Raji (cell line): ENCODE results near the gene LYRM4.

Experiments
- POLR2A ChIP-seq: IDR thresholded peaks from 2 replicates; pipeline ENCODE4 v1.6.1; 2011; ENCODE audit warnings: low read depth, low read length, control low read depth; ENCODE audit not compliant: insufficient read depth

Gene LYRM4

GRCh38 chr6:5260661-5261544, at the start of gene LYRM4, which contains the start of gene FARS2:
Gene LYRM4, minus strand, starts transcription at chr6:5260950. Its CDS starts 217 bp downstream, at chr6:5260733.
Gene FARS2, plus strand, starts transcription at chr6:5261513.
- peak; percentile 68 for TF ChIP-seq POLR2A

DNA sequence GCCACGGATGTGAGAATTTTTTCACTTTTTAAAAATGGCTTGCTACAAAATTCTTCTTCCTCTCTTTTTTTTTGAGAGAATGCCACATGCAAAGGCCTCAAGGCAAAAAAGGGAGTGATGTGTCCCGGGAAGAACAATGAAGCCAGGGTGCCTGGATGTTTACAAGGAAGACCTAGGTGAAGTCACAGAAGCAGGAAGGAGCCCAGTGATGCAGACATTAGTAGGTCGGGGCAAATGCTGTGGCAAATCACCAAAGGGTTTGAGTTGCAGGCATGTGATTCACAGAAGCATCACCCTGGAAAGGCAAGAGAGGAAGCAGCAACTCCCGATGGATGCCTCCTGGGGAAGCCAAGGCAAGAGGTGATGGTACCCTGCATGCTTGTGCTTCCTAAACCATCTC, 47.3 kb upstream of the LYRM4 start:
- TF ChIP-seq POLR2A = no peak

DNA sequence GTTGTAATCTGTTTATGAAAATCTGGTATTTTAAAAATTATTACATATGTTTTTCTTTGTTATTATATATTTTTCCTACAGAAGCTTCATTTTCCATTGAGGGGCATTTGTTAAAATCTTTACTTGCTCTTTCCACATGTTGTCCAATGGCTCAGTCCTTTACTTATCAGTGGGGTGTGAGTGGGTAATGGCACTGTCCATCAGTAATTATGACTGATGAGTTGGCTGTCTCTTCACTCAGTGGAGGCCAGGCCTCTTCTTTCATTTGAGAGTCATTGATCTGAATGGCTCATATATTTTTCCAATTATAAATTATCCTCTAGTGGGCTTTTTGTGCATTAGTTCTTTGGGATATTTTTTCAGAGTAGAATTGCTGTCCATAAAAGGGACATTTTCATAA, 46.3 kb upstream of the LYRM4 start:
- TF ChIP-seq POLR2A = no peak

GRCh38 chr6:5305968-5306626, 45.3 kb upstream of the LYRM4 start:
- no peak for TF ChIP-seq POLR2A

GRCh38 chr6:5303682-5304081, 42.9 kb upstream of the LYRM4 start:
- no peak for TF ChIP-seq POLR2A

DNA sequence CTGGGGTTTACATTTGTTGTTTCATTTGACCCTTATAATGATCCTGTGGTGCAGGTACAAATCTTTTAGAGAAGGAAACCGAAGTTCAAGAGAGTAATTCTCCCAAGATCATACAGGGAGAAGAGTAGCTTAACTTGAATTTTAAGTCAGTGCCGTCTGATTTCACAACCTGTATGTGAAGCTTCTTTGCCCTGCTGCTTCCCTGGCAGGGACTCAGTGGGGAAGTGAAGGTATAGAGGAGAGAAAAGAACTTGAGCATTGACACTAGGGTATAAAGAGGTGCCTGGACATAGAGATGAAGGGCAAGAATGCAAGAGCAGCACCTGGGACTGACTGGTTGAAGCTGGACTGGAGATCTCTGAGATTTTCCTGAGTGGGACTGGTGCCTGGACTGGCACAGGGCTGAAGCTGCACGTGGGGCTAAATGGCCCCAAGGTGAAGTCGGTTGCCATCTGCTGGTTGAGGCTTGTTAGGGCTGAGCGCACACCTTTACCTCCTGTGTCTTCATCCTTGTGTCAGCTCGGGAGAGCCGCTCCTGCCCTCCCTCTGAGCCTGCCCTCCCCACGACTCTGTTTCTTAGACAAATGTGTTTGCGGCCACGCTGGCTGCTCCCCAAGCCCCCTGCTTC, 42.4 kb upstream of the LYRM4 start:
- peak; percentile 42; the same call in 1 of the 2 replicates for TF ChIP-seq POLR2A

DNA sequence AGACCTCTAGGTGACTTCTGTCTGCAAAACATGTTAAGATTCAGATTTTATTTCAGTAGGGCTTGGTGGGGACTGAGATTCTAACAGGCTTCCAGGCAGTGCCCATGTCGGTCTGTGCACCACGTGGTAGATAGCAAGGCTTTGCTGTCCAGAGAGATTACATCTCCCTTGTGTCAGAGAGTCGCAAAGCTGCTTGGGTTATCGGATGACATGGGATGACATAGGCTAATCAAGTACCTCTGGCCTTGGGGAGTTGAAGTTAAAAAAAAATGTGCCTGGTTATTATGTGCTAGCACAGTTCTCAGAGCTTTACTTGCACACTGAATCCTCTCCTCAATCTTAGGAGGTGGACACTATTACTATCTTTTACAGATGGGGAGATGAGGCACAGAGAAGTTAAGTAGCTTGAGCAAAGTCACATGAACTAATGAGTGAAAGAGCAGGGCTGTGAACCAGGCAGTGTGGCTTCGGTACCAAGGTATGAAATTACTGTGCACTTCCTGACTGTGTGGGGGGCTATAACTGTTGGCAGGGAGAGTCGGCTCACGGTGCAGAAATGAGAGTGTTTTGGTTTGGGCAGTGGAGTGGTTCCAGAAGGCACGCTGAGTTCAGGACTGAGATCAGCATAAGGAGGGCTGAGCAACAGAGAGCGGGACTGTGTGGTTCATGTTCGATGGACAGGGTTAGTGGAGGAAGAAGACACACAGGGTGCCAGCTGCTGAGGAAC, 41.6 kb upstream of the LYRM4 start:
- TF ChIP-seq POLR2A = no peak

GRCh38 chr6:5300206-5300764, 39.5 kb upstream of the LYRM4 start:
- TF ChIP-seq POLR2A = no peak

DNA sequence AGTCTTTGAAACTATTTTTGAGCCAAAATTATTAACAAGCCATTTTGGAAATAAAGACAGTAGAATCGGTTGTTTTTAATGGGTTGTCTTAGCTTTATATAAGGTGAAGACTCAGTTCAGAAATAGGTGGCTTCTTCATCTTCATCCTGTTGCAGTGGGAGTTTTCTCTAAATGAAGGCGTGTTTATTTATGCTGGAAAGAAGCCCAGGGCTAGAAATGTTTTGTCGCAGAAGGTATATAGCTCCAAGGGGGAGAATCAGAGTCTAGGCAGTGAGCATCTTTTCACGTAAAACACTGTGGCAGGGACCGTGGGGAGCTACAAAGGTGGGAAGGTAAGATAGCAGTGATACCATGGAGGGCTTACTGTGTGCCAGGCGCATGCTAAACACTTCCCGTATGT, 34.9 kb upstream of the LYRM4 start:
- TF ChIP-seq POLR2A = no peak

- no peak for TF ChIP-seq POLR2A
Observed at GRCh38 chr6:5294392-5295211, 33.9 kb upstream of the LYRM4 start.

- TF ChIP-seq POLR2A = no peak
Observed at GRCh38 chr6:5293692-5294091, 32.9 kb upstream of the LYRM4 start.

GRCh38 chr6:5292154-5292553, 31.4 kb upstream of the LYRM4 start:
- TF ChIP-seq POLR2A = no peak

DNA sequence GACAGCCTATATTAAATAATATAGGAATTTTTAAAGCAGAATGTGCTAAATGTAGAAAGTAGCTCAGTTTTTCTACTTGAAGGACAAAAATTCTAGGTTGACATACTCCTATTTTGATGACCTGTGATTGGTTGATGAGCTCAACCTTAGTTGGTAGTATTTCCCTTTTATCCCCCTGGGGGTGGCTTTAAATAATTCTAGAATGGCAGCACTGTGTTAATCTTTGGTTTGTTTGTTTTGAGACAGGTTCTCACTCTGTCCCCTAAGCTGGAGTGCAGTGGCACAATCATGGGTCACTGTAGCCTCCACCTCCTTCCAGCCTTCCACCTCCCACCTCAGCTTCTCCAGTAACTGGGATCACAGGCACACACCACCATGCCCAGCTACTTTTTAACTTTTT, 29.8 kb upstream of the LYRM4 start:
- TF ChIP-seq POLR2A = no peak

DNA sequence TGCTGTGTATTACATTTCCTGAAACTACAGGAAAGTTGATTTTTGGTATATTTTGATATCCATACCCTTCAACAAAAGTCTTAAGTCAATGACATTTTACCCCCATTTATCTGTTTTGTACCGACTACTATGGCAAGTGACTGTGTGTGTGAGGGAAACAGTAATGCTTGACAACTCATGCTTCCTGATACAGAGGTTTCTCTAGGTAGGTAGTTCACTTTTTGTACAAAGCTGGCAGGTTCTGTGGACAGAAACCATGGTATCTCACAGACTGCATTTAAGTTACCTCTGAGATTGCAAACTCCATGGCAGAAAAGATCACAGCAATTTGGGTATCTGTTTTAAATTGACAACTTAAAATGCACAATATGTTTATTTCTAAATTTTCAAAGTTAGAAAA, 29.3 kb upstream of the LYRM4 start:
- no peak for TF ChIP-seq POLR2A
